HG03280 (cell line): ENCODE data around the gene LIPC.

Source experiments
- ATAC-seq: cut with Tn5 transposase; IDR thresholded peaks from one replicate; pipeline ENCODE4 v1.9.1; 2021; ENCODE audit warnings: mild to moderate bottlenecking, moderate library complexity; ENCODE audit not compliant: unreplicated experiment

Gene LIPC

DNA sequence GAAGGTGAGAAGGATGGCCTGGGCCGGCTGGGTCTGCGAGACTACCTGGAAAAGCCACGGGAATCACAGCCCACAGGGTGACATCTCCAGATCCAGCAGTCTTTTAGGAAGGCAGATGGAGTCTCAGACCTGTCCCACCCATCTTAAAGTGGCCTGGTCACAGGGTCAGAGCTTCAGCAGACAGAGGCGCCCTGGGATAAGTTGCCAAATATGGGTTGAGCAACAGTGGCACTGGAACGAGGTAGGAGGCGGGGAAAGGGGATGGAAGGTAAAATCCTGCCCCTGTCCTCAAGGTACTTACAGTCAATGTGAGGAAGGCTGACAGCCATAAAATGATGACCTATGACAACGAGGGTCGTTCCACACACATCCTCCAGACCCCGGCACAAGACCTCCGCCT, 80.7 kb downstream of the LIPC start:
- ATAC-seq, result no peak

DNA sequence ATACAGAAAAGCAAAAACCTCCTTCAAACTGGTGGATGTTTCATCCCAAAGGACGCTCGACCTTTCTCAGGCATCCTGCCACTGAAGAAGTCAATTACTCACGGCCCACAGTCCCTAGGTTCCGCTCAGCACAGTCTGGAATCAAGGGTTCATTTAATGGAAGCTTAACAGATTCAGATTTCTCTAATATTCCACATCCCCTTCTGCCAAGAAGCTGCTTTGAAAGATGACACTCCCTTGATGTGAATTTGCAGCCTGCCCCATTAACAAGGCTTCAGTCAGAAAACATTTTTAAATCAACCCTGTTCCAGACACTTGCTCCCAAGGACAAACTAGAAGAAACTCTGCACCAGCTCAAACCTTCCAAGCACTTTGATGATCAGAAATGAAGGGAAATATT, 81.2 kb downstream of the LIPC start:
- no peak for ATAC-seq

DNA sequence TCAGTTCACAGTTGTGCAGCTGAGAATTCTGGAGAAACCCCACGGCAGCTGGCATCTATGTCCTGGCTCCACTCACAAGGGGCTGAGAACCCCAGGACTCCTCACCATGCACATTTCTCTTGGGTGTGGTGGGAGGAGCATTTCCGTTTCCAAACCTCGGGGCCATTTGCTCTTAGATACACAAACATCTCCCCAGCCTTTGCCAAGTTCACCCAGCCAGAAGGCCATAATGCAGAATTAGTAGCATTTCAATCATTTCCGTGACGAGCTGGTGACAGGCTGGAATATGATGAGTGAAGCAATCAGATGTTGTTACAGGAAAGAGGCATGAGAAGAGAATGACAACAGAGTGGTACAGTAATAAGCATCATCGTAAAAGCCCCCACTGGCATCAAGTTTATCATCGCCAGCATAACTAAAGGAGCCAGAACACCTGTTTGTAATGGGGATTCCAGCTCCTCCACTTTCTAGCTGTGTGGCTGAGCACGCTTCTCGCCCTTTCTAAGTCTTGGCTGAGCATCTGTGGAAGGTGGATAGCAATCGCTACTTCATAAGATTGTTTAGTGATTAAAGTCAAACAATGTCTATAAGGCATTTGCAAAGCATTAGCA, 82.0 kb downstream of the LIPC start:
- ATAC-seq, result no peak

DNA sequence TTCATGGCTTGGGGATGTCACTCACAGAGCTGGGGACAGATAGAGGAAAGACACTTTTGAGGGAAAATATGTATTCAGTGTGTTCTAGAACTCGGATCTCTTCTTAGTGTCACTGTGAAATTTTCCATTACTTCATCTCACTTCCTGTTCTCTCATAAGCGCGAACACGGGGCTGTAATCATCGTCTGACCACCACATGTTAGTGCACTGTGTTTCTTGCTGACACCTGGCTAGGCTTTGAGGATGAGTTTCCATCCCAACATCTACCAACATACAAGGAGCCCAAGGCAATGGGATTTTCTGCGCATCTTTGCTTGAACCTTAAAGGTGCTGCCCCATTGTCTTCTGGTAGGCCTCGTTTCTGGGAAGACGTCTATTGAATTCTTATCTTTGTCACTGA, 84.0 kb downstream of the LIPC start:
- no peak for ATAC-seq

DNA sequence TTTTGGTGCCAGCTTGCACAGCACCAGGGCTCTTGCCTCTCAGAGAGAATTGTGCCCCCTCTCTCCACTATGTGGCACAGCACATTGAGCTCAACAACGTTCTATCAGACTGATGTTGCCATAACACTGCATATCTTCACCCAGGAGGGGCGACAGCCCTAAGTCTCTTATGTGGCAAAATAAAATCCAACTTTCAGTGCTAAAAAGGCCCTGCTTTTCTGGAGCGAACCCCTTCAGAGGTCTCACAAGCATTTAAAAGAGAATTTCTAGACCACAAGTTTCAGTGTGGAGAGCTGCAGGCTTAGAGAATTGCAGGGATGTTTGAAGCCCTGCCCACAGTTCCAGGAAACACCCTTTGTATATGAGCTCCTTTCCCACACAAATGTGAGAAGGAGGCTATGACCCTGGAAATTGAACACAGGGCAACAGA, 85.5 kb downstream of the LIPC start:
- ATAC-seq, result no peak

DNA sequence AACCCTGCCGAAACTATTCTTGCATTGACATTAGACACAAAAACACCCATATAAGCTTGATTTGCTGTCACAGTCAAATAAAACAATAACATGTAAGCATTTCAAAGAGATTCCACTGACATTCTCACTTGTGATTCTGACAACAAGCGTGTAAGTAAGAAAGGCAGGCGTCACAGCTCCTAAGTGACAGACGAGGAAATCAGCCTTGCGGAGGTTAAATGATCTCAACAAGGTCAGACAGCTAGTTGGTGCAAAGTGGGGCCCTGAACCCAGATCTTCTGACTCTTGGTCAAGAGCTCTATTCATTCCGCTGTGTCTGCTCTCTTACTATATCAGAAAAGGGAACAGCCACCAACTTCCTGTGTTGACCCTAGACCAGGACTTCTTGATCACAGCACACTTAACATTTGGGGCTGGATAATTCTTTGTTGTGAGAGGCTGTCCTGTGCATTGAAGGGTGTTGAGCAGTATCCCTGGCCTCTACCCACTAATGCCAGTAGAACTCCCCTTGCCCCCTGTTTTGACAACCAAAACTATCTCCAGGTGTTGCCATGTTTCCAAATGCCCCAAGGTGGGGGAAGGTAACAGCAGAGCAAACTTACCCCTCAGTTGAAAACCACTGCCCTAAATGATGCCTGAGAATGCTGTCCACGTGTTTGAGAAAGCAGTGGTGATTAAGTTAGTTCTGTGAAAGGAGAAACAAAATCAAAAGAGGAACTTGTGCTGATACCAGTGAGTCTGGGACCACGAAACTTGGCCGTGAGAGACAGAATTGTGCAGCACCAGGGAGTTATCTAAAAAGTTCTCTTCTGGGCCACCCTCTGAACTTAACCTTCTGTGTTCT, 86.1 kb downstream of the LIPC start:
- peak; percentile 63 for ATAC-seq

DNA sequence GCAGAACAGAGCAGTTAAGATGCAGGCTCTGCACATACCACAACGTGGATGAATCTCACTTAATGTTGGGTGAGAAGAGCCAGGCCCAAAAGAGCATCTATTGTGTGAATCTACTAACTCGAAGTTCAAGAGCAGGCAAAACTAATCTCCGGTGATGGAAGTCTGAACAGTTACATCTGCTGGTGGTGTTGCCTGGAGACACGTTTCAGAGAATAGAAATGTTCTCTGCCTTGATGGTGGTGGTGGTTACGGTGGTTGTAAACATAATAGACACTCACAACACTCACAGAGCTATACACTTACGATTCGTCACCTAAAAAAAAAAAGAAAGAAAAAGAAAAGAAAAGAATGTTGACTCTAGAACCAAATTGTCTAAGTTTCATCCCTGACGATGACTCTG, 86.8 kb downstream of the LIPC start:
- no peak for ATAC-seq

DNA sequence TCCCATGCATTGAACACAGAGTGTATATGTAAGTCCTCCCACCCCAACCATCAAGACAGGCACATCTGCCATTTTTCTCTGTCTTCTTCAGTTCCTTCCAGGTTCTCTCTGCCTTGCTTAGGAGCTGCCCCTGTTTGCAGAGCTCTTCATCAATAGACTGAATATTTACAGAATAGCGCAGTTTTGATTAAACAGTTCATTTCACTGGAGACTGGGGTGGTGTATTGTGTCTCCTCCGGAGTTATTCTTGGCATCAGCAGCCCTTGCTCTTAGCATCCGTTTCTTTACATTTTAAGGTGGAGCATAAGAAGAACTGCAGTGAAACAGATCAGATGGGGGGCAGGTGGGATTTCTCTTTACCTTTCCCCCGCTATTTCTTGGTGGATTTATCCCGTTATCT, 87.7 kb downstream of the LIPC start:
- no peak for ATAC-seq

DNA sequence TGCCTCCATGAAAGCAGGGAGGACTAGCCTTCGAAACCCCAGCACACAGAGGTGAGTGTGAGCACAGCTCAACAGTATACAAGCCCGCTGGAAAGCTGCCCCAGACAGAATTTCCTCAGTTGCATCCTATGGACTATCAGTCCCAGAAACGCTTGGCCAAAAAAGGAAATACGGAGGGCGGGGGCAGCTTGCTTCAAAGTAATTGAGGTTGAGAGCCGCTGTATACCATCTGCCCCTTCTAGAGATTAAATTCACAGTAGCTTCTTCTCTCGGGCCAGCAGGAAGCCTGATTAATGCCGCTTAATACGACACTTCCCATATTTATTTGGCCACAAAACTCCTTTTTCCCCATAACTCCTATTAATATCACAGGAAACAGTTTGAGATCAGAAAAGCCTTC, 88.7 kb downstream of the LIPC start:
- ATAC-seq, result no peak

DNA sequence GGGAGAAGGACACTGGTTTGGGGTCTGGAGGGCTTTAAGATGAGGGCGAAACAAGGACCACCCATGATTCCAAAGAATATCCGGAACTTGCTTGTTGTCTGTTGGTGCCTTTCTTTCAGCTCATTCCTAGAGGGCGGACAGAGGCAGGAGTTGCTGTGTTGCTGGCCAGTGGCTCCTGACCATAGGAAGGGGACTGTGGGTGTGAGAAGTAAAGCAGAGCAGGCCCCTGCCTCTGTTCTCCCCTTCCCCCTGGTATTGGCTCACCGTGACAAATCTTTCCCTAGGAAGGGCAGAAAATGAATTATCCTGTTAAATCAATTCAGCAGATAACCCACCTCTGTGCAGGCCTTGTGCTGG, 89.1 kb downstream of the LIPC start:
- no peak for ATAC-seq

DNA sequence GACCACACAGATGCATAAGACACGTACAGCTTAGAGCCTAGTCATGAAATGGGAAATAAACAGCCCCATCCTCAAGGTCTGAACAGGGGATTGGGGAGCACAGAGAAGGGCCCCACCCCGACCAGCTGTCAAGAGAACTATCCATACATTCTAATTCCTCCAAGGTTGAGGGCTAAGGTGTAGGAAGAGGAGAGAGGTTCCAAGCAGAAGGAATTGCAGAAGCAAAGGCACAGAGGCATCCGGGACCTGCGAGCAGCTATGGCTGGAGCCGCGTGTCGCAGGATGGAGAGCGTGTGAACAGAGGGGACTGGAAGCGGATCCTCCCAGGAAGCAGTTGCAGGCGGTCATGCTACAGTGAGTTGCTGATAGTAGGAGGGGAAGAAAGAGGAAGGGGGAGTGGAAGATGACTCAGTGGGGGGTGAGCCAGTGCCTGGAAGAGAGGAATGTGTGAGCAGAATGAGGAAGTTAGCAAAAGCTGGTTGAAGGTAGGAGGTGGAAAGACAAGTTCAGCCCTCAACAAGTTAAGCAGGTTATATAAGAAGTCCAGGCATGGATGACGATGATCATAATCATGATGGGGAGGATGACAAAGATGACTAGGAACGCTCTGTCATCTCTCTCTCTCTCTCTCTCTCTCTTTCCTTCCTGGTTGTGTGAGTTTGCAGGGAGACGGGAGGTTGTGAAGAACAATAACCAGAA, 89.7 kb downstream of the LIPC start:
- ATAC-seq, result no peak

DNA sequence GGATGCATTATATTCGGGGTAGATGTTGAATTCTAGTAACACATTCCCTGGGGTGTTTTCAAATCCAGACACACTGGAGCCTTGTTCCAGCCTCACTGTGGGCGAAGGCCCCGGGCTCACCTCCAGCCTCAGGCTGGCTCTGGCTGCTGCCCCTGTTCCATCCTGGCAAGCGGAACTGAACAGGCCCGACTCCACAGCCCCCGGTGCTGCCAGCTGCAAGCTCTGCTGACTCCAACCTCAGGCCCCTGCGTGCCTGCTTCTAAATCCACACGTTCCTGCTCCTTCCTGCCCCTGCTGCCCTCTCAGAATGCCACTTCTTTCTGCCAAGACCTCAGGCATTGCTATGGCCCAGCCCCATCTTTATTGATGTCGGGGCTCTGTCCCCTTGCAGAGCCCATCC, 90.6 kb downstream of the LIPC start:
- no peak for ATAC-seq

DNA sequence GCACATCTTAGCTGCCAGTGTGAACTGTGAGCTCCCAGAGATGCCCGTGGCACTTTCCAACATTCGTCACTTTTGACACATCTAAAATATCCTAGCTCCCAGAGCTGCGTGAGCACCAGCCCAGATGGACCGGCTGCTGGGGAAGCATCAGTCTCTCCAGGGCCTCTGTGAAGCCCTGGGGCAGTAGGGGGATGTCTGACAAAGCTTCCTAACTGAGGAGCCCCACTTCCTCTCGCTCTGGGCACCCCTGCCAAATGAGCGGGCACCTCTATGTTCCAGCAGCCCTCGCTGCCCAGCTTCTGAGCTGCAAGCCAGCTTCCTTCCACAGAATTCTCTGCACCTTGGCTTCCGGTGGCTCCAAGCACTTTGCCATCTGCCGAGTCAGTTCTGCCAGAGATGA, 91.1 kb downstream of the LIPC start:
- no peak for ATAC-seq

DNA sequence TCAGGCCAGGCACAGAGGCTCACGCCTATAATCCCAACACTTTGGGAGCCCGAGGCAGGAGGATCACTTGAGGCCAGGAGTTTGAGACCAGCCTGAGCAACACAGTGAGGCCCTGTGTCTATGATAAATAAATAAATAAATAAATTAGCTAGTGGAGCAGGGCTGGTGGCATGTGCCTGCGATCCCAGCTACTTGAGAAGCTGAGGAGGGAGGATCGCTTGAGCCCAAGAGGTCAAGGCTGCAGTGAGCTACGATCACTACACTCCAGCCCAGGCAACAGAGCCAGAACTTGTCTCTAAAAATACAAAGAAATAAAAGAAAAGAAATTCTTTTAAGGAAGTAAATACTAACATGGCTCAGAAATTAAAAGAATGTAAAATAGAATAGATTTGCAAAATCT, 91.8 kb downstream of the LIPC start:
- no peak for ATAC-seq

DNA sequence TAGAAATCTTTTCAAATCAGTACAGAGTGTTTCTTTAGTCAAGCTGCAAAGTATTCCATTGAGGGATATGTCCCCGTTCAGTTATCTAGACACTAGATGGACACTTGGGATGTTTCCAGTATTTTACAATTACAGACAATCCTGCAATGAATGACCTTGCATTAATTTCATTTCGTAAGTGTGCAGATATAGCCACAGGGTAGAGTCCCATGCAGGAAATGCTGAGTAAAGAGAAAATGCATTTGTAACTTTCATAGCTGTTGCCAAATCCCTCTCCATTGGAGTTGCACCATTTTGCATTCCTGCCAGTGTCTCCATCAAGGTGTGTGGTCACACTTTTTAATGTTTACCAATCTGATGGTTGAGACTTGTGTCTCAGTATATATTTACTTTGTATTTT, 92.5 kb downstream of the LIPC start:
- ATAC-seq, result no peak

DNA sequence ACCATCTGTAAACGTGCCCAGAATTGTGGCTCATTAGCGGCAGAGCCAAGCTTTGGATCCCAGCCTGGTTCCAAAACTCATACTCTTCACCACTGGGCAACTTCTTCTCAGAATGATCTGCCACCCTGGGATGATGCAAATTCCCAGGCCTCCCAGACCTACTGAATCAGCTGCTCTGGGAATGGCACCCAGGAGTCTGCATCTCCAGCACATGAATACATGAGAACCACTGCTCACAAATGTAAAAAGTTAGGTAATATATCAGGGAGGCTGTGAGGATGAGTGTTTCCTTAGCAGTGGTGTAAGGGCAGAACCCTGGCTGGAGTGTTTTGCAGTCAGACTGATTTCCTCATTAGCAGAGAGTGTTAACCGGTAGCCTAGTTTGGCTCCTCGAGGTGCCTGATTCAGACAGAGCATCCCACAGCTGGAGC, 94.2 kb downstream of the LIPC start:
- no peak for ATAC-seq

DNA sequence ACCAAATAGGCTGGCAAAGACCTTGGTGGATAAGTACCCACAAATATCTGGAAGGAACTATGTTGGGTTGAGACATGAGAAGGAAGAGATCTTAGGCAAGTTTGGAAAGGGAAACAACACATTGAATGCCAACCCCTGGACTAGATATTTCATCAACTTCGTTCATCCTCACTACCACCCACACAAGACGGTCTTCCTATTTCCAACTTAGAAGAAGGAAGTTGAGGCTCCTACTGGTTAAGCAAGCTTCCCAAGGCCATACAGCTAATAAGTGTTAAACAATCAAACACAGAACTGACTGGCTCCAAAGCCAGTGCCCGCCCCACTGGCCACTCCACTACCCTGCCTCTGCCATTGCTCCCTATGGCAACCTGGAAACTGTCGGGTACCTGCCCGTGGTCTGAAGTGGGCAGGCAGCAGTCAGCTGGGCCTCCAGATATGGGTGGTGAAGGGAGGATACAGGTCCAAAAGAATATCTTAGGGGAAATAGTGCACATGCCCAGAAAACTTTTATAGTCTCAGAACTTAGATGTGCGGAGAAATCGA, 94.9 kb downstream of the LIPC start:
- no peak for ATAC-seq

DNA sequence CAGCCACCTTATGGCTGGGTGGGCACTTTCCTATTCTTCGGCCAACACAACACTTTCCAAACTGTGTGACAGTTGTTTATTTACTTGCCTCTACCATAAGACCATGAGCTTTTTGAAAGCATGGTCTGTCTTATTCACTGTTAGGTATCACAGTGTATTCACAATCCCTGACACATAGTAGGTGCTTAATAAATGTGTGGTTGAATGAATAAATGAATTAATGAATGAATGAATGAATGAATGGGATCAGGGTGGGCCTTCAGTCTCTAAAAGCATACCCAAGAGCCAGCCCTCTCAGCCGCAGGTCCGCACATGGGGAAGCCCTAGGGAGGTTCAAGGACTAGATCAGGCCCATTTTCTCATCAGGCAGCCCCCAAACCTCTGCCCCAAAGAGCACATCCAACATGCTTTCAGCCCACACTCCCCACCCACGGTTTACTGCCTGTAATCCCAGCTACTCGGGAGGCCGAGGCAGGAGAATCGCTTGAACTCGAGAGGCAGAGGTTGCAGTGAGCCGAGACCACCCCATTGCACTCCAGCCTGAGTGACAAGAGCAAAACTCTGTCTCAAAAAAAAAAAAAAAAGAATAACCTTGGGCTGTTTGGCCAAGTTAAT, 95.9 kb downstream of the LIPC start:
- no peak for ATAC-seq

DNA sequence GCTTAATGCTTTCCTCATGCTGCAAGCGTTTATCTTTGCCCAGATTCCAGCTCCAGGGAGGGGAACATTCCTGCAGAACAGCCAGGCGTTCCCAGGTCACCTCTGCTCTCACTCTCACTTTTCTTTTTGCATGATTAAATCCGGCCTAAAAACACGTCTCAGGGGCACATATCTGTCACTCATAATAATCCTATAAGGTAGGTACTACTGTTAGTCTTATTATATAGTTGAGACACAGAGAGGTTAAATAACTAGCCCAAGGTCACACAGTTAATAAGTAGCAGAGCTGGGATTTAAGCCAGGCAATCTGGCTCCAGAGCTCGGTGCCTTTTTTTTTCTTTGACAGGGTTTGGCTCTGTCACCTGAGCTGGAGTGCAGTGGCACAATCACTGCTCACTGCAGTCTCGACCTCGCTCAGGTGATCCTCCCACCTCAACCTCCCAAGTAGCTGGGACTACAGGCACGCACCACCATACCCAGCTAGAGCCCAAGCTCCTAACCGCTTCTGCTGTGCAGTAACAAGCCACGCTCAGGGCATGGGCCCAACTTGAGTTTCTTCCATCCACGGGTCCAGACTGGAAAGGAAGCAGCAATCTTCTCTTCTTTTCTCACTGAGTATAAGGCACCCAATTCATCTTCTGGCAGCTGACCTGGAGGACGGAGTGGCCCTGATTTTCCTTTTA, 96.5 kb downstream of the LIPC start:
- ATAC-seq, result no peak

DNA sequence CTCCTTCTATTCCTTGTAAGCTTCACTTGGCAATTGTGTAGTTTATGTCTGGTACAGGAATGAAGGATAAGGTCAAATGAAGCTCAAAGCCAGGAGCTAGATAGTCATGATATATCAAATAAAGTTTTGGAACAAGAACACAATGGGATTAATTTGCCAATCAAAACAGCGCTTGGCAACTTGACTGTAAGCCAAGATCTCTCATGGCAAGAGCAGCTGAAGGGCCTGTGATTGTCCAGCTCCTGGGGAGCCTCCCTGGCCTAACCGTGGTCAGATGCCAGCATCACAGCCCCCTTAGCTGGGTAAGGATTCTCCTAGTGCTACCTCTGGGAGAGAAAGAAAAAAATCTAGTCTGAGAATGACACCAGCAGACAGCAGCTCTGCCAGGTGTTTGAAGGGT, 97.2 kb downstream of the LIPC start:
- no peak for ATAC-seq

DNA sequence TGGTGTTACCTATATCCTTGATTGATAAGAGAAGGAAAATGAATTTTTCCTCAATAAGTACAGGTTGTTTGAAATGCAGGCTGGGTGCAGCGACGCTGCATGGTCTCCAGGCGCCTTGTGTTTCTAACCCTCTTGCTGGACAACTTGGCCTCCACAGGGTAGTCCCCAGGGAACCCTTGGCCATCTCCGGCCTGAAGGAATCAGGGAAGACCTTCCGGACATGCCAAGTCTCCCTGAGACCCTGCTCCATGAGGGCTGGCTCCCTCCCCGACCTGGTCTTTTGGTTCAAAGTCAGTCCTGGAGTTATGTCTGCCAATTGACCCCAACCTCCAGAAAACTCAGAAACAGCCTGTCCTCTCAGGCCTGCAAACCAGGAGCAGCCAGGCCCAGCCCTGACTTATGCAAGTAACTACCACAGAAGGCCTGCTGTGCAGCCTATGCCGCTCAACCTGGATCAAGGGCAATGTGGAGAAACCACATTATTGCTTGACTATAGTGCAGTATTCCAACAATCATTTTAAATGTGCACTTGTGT, 98.3 kb downstream of the LIPC start:
- no peak for ATAC-seq
